ENCODE data around the gene DYNLL1. TPM values are rescaled to one million over a fixed set of nuclear protein-coding genes. Genes with fewer than 3 reads are reported as not detected.

The DYNLL1 gene
- total and polyA plus RNA-seq, 2 experiments from 2014 or later: 340 to 782 TPM

DNA sequence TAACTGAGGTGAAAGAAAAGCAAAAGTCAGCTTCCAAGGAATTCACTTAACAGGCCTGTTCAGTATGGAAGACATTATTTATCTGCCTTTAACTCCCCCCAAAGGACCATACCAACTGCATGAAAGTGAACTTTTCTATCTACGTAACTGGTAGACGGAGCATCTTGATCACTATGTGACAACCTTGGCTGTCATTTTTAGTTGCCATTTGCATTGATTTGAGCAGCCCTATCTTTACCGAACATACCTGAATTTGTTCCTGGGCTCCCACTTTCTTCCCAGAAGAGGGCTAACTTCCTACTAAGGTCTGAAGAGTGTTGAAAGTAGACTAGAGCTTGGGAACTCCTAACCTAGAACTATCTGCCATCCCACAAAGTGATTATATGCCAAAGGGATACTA lies 35.8 kb upstream of the DYNLL1 start:
- Histone ChIP-seq H3K27me3 (replicated peaks; ENCODE audit: insufficient read depth) (no peaks in the 10 kb centered on the region), H3K36me3 (ENCODE audit: low read depth) (peaks cover 74% of the 10 kb centered on the region), H3F3A (ENCODE audit: insufficient read depth) (peaks cover 61% of the 10 kb centered on the region), H4K20me1 (ENCODE audit: insufficient read depth) (0 out of 2 replicates have a peak, but pooled peaks cover 4% of the 10 kb centered on the region), H3K9me2 (ENCODE audit: insufficient read depth) (no peaks in the 10 kb centered on the region), H3K9ac (no peak overlapping the region), H3K4me1 (ENCODE audit: insufficient read depth) (no peaks in the 10 kb centered on the region), H3K4me3 (no peak overlapping the region), H2AFZ (no peak overlapping the region), H3K9me3 (ENCODE audit: low read depth) (no peaks in the 10 kb centered on the region), H3K79me2 (ENCODE audit: insufficient read depth) (peaks cover 67% of the 10 kb centered on the region), H3K27ac (no peak overlapping the region), H3K4me2 (ENCODE audit: unreplicated experiment) (no peak overlapping the region)
- no peak for TF ChIP-seq EZH2phosphoT487 (IDR thresholded peaks at IDR 0.05; ENCODE audit: insufficient read depth, low read depth)
- TF ChIP-seq EZH2 (IDR thresholded peaks at IDR 0.05; ENCODE audit: insufficient read depth, poor library complexity, severe bottlenecking): no peak
- in situ Hi-C loops (cut with MboI): no loop called here
- DNase-seq: no peak
- WGBS, 2 experiments (ENCODE audit: low coverage in 1 of 2, low lambda C conversion rate in 2 of 2, missing lambda C conversion rate in 2 of 2): 94 to 100% methylated on average over 3 of the region's 3 CpGs

DNA sequence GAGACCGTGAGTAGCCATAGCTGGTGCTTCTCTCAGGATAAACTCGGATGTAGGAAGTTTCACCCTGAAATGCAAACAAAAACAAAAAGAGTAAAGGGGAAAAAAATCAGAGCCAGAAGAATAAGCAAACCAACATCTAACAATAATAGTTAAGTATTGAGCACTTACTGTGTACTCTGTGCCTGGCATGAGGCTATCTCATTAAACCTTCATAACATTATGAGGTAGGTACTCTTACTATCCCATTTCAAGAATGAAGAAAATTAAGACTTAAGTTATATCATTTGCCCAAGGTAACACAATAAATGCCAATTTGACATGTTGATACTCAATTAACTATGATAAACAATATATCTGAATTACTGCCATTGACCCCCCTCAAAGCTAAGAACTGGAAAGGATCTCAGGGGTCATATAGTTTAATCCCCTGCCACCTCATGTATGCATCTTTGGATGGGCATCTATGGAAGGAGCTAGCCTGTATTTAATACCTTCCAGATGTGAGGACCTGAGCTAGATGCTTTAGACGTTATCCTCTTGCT lies 33.7 kb upstream of the DYNLL1 start:
- DNase-seq: no peak
- H3K27ac ChIP-seq: no peak overlapping the region
- H3K4me1 ChIP-seq (ENCODE audit: insufficient read depth): peaks cover 12% of the 10 kb centered on the region; the same call in 1 of the 2 replicates
- peaks cover 53% of the 10 kb centered on the region for H3F3A ChIP-seq (ENCODE audit: insufficient read depth)
- peaks cover 81% of the 10 kb centered on the region for H3K36me3 ChIP-seq (ENCODE audit: low read depth)
- H3K9ac ChIP-seq: no peak overlapping the region
- in situ Hi-C loops (cut with MboI): no loop called here
- no peaks in the 10 kb centered on the region for H3K27me3 ChIP-seq (replicated peaks; ENCODE audit: insufficient read depth)
- no peaks in the 10 kb centered on the region for H3K9me2 ChIP-seq (ENCODE audit: insufficient read depth)
- H3K4me3 ChIP-seq: no peak overlapping the region
- TF ChIP-seq EZH2 (IDR thresholded peaks at IDR 0.05; ENCODE audit: insufficient read depth, poor library complexity, severe bottlenecking) (no peak), EZH2phosphoT487 (IDR thresholded peaks at IDR 0.05; ENCODE audit: insufficient read depth, low read depth) (no peak)
- peaks cover 88% of the 10 kb centered on the region for H3K79me2 ChIP-seq (ENCODE audit: insufficient read depth)
- no peak overlapping the region for H3K4me2 ChIP-seq (ENCODE audit: unreplicated experiment)
- H2AFZ ChIP-seq: no peak overlapping the region
- WGBS, 2 experiments (ENCODE audit: low coverage in 1 of 2, low lambda C conversion rate in 2 of 2, missing lambda C conversion rate in 2 of 2): 68 to 71% methylated on average over 3 of the region's 3 CpGs
- H3K9me3 ChIP-seq (ENCODE audit: low read depth): no peaks in the 10 kb centered on the region
- H4K20me1 ChIP-seq (ENCODE audit: insufficient read depth): peaks cover 8% of the 10 kb centered on the region; the same call in 1 of the 2 replicates

GRCh38 chr12:120463712-120464111 lies 32.2 kb upstream of the DYNLL1 start:
- peaks cover 9% of the 10 kb centered on the region; the same call in 1 of the 2 replicates for H4K20me1 ChIP-seq (ENCODE audit: insufficient read depth)
- peaks cover 96% of the 10 kb centered on the region for H3K79me2 ChIP-seq (ENCODE audit: insufficient read depth)
- H2AFZ ChIP-seq: no peak overlapping the region
- 87 to 89% methylated on average over 5 of the region's 5 CpGs for WGBS, 2 experiments (ENCODE audit: low coverage in 1 of 2, low lambda C conversion rate in 2 of 2, missing lambda C conversion rate in 2 of 2)
- no peaks in the 10 kb centered on the region for H3K9me3 ChIP-seq (ENCODE audit: low read depth)
- H3K4me2 ChIP-seq (ENCODE audit: unreplicated experiment): no peak overlapping the region
- TF ChIP-seq EZH2phosphoT487 (IDR thresholded peaks at IDR 0.05; ENCODE audit: insufficient read depth, low read depth): no peak
- no peak for TF ChIP-seq EZH2 (IDR thresholded peaks at IDR 0.05; ENCODE audit: insufficient read depth, poor library complexity, severe bottlenecking)
- no peak overlapping the region for H3K9ac ChIP-seq
- in situ Hi-C loops (cut with MboI): no loop called here
- H3K27me3 ChIP-seq (replicated peaks; ENCODE audit: insufficient read depth): no peaks in the 10 kb centered on the region
- H3F3A ChIP-seq (ENCODE audit: insufficient read depth): peaks cover 66% of the 10 kb centered on the region
- DNase-seq: no peak
- no peaks in the 10 kb centered on the region for H3K9me2 ChIP-seq (ENCODE audit: insufficient read depth)
- no peak overlapping the region for H3K4me3 ChIP-seq
- H3K27ac ChIP-seq: no peak overlapping the region
- H3K4me1 ChIP-seq (ENCODE audit: insufficient read depth): peaks cover 12% of the 10 kb centered on the region; the same call in 1 of the 2 replicates
- H3K36me3 ChIP-seq (ENCODE audit: low read depth): peaks cover 74% of the 10 kb centered on the region

DNA sequence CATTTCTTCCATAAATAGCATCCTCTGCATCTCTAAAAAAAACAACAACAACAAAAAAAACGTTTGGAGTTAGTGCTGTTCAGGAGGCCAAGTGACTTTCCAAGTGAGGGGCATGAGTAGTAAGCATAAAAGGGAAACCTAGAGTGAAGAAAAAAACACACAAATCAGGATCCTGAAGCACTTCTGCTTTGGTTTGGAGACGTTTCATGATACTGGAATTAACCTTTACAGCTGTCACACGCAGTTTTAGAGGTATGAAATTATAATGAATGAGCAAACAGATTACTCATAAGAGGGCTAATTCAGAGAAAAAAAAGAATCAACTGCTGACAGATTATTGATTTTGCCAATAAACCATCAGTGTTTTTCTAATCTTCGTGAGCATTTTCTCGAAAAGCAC lies 30.2 kb upstream of the DYNLL1 start:
- Histone ChIP-seq H3K27ac (no peak overlapping the region), H3K36me3 (ENCODE audit: low read depth) (peaks cover 56% of the 10 kb centered on the region), H3K4me2 (ENCODE audit: unreplicated experiment) (no peak overlapping the region), H3K79me2 (ENCODE audit: insufficient read depth) (peaks cover 95% of the 10 kb centered on the region), H3K9me2 (ENCODE audit: insufficient read depth) (no peaks in the 10 kb centered on the region), H3K27me3 (replicated peaks; ENCODE audit: insufficient read depth) (no peaks in the 10 kb centered on the region), H4K20me1 (ENCODE audit: insufficient read depth) (peaks cover 6% of the 10 kb centered on the region; the same call in 1 of the 2 replicates), H3K4me1 (ENCODE audit: insufficient read depth) (peaks cover 12% of the 10 kb centered on the region; the same call in 1 of the 2 replicates), H3K9me3 (ENCODE audit: low read depth) (no peaks in the 10 kb centered on the region), H3F3A (ENCODE audit: insufficient read depth) (peaks cover 51% of the 10 kb centered on the region), H2AFZ (no peak overlapping the region), H3K9ac (no peak overlapping the region), H3K4me3 (no peak overlapping the region)
- TF ChIP-seq EZH2 (IDR thresholded peaks at IDR 0.05; ENCODE audit: insufficient read depth, poor library complexity, severe bottlenecking) (no peak), EZH2phosphoT487 (IDR thresholded peaks at IDR 0.05; ENCODE audit: insufficient read depth, low read depth) (no peak)
- in situ Hi-C loops (cut with MboI): no loop called here
- DNase-seq: no peak
- WGBS, 2 experiments (ENCODE audit: low coverage in 1 of 2, low lambda C conversion rate in 2 of 2, missing lambda C conversion rate in 2 of 2): 24 to 34% methylated on average over 5 of the region's 5 CpGs

All from GM23248 (cell line).